BE2C (cell line): ENCODE measurements around the gene ERG.

Experiments
- DNase-seq: peaks from one replicate; pipeline ENCODE4 v3.0.0-alpha.2; 2020
- H3K27me3 ChIP-seq: fragments of 250-450 bp; sonication (Bioruptor Pico); 2 replicates; pipeline ENCODE4 v1.5.1; 2020; ENCODE audit warnings: mild to moderate bottlenecking
- H3K36me3 ChIP-seq: fragments of 250-450 bp; sonication (Bioruptor Pico); 2 replicates; pipeline ENCODE4 v1.5.1; 2020; ENCODE audit warnings: mild to moderate bottlenecking
- H3K4me1 ChIP-seq: fragments of 250-450 bp; sonication (Bioruptor Pico); 2 replicates; pipeline ENCODE4 v1.5.1; 2020
- H3K4me3 ChIP-seq: 2 replicates; pipeline ENCODE4 v1.5.1; 2011; ENCODE audit warnings: low read depth, low read length
- H3K9me3 ChIP-seq: fragments of 250-450 bp; sonication (Bioruptor Pico); 2 replicates; pipeline ENCODE4 v1.5.1; 2020
- TF ChIP-seq, protein P1 (sequence below): IDR thresholded peaks from 2 replicates; pipeline ENCODE4 v1.5.1; 2012; ENCODE audit warnings: mild to moderate bottlenecking, low read depth, low read length

The ERG gene

DNA sequence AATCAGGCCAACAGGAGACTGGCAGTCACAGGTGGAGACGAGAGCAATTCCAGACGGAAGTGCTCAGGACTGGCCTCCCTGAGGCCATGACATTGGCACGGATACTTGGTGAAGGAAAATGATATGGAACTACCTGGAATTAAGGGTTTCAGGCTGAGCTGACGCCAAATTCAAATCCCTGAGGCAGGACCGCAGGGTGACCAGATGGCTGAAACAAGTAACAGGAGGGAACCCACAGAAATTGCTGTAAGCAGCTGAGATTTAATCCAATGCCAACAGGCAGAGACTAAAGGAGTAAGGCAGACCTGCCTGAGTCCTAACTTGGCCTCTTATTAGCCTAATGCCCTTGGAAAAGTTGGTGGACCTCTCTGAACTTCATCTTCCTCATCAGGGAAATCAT lies 76.2 kb downstream of the ERG start:
- no peak for DNase-seq
- H3K9me3 ChIP-seq: no peaks in the 10 kb centered on the region
- H3K36me3 ChIP-seq: no peaks in the 10 kb centered on the region
- H3K27me3 ChIP-seq: no peaks in the 10 kb centered on the region
- H3K4me1 ChIP-seq: no peaks in the 10 kb centered on the region
- TF ChIP-seq, protein P1, sequence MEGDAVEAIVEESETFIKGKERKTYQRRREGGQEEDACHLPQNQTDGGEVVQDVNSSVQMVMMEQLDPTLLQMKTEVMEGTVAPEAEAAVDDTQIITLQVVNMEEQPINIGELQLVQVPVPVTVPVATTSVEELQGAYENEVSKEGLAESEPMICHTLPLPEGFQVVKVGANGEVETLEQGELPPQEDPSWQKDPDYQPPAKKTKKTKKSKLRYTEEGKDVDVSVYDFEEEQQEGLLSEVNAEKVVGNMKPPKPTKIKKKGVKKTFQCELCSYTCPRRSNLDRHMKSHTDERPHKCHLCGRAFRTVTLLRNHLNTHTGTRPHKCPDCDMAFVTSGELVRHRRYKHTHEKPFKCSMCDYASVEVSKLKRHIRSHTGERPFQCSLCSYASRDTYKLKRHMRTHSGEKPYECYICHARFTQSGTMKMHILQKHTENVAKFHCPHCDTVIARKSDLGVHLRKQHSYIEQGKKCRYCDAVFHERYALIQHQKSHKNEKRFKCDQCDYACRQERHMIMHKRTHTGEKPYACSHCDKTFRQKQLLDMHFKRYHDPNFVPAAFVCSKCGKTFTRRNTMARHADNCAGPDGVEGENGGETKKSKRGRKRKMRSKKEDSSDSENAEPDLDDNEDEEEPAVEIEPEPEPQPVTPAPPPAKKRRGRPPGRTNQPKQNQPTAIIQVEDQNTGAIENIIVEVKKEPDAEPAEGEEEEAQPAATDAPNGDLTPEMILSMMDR: no peak
- no peak overlapping the region for H3K4me3 ChIP-seq

DNA sequence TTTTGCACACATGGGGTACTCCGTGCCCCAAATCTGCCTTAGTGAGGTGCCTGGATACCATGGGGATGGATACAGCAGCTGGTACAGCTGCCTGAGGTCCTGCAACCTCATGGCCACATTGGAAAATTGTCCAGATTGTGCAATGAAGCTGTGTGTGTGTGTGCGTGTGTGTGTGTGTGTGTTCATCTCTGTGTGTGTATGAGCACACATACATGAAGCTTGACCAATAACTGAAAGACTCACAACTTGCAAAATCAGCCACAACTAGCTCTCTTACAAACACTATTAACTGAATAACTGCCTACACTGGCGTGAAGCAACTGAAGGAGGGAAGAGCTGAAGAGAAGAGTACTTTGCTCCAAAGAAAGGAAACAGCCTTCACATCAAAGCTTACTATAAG lies 78.1 kb downstream of the ERG start:
- Histone ChIP-seq H3K36me3 (no peaks in the 10 kb centered on the region), H3K27me3 (no peaks in the 10 kb centered on the region), H3K4me3 (no peak overlapping the region), H3K4me1 (no peaks in the 10 kb centered on the region), H3K9me3 (no peaks in the 10 kb centered on the region)
- TF ChIP-seq, protein P1: no peak
- no peak for DNase-seq

DNA sequence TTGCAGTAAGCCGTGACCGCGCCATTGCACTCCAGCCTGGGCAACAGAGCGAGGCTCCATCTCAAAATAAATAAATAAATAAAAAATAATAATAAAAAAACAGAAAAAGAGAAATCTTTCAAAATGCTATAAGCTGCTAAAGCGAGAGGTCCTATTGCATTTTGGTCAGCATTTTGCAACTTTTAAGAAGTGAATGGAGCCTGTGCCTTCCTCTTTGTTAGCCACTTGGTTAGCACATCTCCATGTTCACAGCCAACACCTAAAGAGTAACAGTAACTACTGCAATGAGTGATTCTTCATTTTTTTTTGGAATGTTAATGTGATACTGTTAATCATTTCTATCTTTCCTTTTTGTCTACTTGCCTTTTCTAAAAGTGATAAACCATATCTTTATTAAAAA lies 80.6 kb downstream of the ERG start:
- H3K4me1 ChIP-seq: no peaks in the 10 kb centered on the region
- no peak overlapping the region for H3K4me3 ChIP-seq
- no peaks in the 10 kb centered on the region for H3K9me3 ChIP-seq
- H3K36me3 ChIP-seq: no peaks in the 10 kb centered on the region
- TF ChIP-seq, protein P1: no peak
- no peaks in the 10 kb centered on the region for H3K27me3 ChIP-seq
- no peak for DNase-seq

DNA sequence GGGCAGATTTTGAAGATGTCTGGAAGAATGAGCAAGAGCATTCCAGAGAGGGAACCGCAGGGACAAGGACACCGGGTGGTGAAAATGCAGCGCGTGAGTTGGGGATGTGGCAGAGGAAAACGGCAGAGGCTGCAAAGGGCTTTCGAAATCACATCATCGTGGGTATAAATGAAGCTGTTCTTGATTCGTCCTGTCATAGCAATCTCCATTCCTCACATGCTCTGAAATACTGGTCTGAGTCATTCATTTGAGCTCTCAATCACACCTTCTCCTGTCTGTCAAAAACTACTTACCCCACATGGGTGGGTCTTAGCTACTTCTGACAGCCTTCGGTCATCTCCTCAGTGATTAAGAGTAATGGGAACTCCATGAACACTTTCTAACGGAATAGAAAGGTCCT lies 81.5 kb downstream of the ERG start:
- H3K27me3 ChIP-seq: no peaks in the 10 kb centered on the region
- H3K9me3 ChIP-seq: no peaks in the 10 kb centered on the region
- DNase-seq: no peak
- H3K4me3 ChIP-seq: no peak overlapping the region
- H3K4me1 ChIP-seq: no peaks in the 10 kb centered on the region
- no peaks in the 10 kb centered on the region for H3K36me3 ChIP-seq
- TF ChIP-seq, protein P1: no peak

DNA sequence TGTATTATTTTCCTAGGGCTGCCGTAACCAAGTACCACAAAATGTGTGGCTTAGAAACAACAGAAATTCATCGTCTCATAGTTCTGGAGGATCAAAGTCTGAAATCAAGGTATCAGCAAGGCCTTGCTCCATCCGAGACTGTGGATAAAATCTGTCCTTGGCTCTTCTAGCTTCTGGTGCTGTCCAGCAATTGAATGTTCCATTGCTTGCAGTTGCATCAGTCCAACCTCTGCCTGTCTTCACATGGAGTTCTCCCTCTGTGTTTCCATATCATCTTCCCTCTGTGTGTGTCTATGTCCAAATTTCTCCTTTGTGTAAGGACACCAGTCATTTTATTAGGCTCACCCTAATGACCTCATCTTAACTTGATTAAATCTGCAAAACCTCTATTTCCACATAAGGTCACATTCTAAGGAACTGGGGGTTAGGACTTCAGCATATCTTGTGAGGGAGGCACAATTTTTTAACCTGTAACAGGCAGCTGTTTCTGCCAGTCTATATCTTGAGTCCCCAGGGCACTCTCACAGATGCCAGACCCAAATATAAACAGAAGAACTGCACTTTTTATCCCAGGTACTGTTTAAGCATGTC lies 84.2 kb downstream of the ERG start:
- TF ChIP-seq, protein P1: no peak
- Histone ChIP-seq H3K4me1 (no peaks in the 10 kb centered on the region), H3K36me3 (no peaks in the 10 kb centered on the region), H3K9me3 (no peaks in the 10 kb centered on the region), H3K27me3 (no peaks in the 10 kb centered on the region), H3K4me3 (no peak overlapping the region)
- no peak for DNase-seq

DNA sequence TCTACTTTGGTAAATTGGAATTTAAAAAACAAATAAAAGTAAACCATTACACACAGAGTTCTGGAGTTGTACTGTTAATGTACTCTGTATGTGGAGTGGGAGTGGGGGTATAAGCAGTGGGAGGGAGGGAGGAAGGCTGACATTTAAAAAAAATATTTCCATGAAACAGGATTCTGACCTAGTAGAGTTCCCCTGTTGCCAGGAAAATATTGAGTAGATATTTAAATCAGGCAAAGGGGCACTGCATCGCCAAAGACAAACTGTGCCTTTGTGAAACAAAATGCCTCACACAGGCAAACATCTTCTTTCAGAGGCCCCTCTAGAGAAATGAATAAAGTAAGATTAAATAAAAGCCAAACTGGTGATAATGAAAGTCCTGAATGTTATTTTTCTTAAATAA lies 87.8 kb downstream of the ERG start:
- no peaks in the 10 kb centered on the region for H3K36me3 ChIP-seq
- H3K9me3 ChIP-seq: no peaks in the 10 kb centered on the region
- DNase-seq: no peak
- no peak overlapping the region for H3K4me3 ChIP-seq
- no peaks in the 10 kb centered on the region for H3K27me3 ChIP-seq
- TF ChIP-seq, protein P1: no peak
- H3K4me1 ChIP-seq: no peaks in the 10 kb centered on the region
